ENCODE results near the gene BIRC2. TPM values are rescaled to one million over a fixed set of nuclear protein-coding genes. Genes with fewer than 3 reads are reported as not detected.
"Not testable (repeated sequence)": the region's sequence is repeated elsewhere in the genome, so short reads cannot be mapped to it uniquely, and the experiment has no call there.

The BIRC2 gene
- total RNA-seq, 1 donor from 2014 or later = 42.8 TPM

GRCh38 chr11:102367364-102367763 lies 20.4 kb downstream of the BIRC2 start:
- DNase-seq (ENCODE audit: low spot score in 2 of 2, unreplicated experiment in 2 of 2) = no peak
- Mint-ChIP-seq H3K4me1 (peaks cover 9% of the 10 kb centered on the region), H3K9me3 (no peaks in the 10 kb centered on the region), H3K27me3 (ENCODE audit: low read depth) (no peaks in the 10 kb centered on the region), H3K36me3 (peaks cover 41% of the 10 kb centered on the region), H3K27ac (peak overlapping the region; percentile 77), H3K4me3 (no peak overlapping the region)
- TF ChIP-seq CTCF (IDR thresholded peaks at IDR 0.05; ENCODE audit: unreplicated experiment) = no peak

DNA sequence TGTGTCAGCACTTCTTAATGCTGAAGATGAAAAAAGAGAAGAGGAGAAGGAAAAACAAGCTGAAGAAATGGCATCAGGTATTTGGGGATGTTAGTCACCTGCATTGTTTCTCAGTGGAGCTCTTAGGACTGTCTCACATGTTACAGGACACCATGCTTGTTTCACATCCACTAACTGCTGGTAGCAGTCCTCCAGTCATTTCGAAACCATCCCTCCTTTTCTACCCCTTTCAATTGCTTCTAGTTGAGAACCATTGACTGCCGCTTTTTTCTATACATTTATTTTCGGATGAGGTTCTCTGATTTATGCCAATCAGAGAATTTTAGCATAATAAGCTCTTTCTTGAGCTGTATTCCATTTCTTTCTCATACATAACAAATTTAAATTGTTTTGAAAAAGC lies 21.5 kb downstream of the BIRC2 start:
- H3K4me1 Mint-ChIP-seq = peaks cover 9% of the 10 kb centered on the region
- H3K27me3 Mint-ChIP-seq (ENCODE audit: low read depth) = no peaks in the 10 kb centered on the region
- peaks cover 36% of the 10 kb centered on the region for H3K36me3 Mint-ChIP-seq
- no peak for TF ChIP-seq CTCF (IDR thresholded peaks at IDR 0.05; ENCODE audit: unreplicated experiment)
- H3K4me3 Mint-ChIP-seq = no peak overlapping the region
- no peak overlapping the region for H3K27ac Mint-ChIP-seq
- no peak for DNase-seq (ENCODE audit: low spot score in 2 of 2, unreplicated experiment in 2 of 2)
- H3K9me3 Mint-ChIP-seq = no peaks in the 10 kb centered on the region

- H3K9me3 Mint-ChIP-seq; H3K27me3 Mint-ChIP-seq (ENCODE audit: low read depth); DNase-seq (ENCODE audit: low spot score in 2 of 2, unreplicated experiment in 2 of 2); H3K27ac Mint-ChIP-seq; H3K4me1 Mint-ChIP-seq: not testable (repeated sequence)
- peaks cover 32% of the 10 kb centered on the region for H3K36me3 Mint-ChIP-seq
- peak overlapping the region; percentile 59 for H3K4me3 Mint-ChIP-seq
Measured at GRCh38 chr11:102374633-102375424, 27.8 kb downstream of the BIRC2 start.

- Mint-ChIP-seq H3K9me3 (no peaks in the 10 kb centered on the region), H3K27me3 (ENCODE audit: low read depth) (no peaks in the 10 kb centered on the region), H3K27ac (no peak overlapping the region), H3K36me3 (peaks cover 36% of the 10 kb centered on the region), H3K4me3 (no peak overlapping the region), H3K4me1 (no peaks in the 10 kb centered on the region)
- DNase-seq (ENCODE audit: low spot score in 2 of 2, unreplicated experiment in 2 of 2) = no peak
- no peak for TF ChIP-seq CTCF (IDR thresholded peaks at IDR 0.05; ENCODE audit: unreplicated experiment)
Measured at GRCh38 chr11:102375720-102376399, 28.8 kb downstream of the BIRC2 start.

GRCh38 chr11:102377891-102378290 lies 30.9 kb downstream of the BIRC2 start:
- Mint-ChIP-seq H3K4me1 (no peaks in the 10 kb centered on the region), H3K27me3 (ENCODE audit: low read depth) (no peaks in the 10 kb centered on the region), H3K4me3 (no peak overlapping the region), H3K27ac (no peak overlapping the region), H3K36me3 (peaks cover 36% of the 10 kb centered on the region), H3K9me3 (no peaks in the 10 kb centered on the region)
- DNase-seq (ENCODE audit: low spot score in 2 of 2, unreplicated experiment in 2 of 2) = no peak
- no peak for TF ChIP-seq CTCF (IDR thresholded peaks at IDR 0.05; ENCODE audit: unreplicated experiment)

DNA sequence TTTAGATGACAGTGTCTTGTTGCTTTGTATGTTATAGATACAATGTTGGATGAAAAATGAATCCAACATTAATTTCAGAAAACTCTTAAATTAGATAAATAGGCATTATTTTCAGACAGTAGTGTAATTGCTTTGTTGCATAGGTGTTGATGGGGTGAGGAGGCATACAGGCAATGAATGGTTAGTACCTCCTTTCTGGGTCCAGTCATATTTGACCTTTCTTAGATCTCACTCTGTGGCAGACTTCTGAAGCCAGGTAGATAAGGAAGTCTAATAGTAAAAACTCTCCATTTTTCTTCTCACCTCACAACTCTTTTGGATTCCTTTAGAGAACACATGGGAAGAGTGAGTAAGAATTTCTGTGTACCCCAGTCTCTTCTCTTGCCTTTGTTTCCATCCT lies 31.8 kb downstream of the BIRC2 start:
- TF ChIP-seq CTCF (IDR thresholded peaks at IDR 0.05; ENCODE audit: unreplicated experiment) = no peak
- DNase-seq (ENCODE audit: low spot score in 2 of 2, unreplicated experiment in 2 of 2) = no peak
- peaks cover 5% of the 10 kb centered on the region for H3K4me1 Mint-ChIP-seq
- H3K27ac Mint-ChIP-seq = no peak overlapping the region
- no peaks in the 10 kb centered on the region for H3K27me3 Mint-ChIP-seq (ENCODE audit: low read depth)
- no peaks in the 10 kb centered on the region for H3K9me3 Mint-ChIP-seq
- H3K36me3 Mint-ChIP-seq = peaks cover 34% of the 10 kb centered on the region
- no peak overlapping the region for H3K4me3 Mint-ChIP-seq

Data from mesothelial cell of epicardium (in vitro differentiated cells).